GM18870 (cell line): ENCODE data around the gene MAN2B2.
"Not testable (repeated sequence)": the region's sequence is repeated elsewhere in the genome, so short reads cannot be mapped to it uniquely, and the experiment has no call there.

ENCODE experiments used
- ATAC-seq: cut with Tn5 transposase; IDR thresholded peaks from one replicate; pipeline ENCODE4 v1.9.1; 2021; ENCODE audit warnings: moderate library complexity; ENCODE audit not compliant: unreplicated experiment

MAN2B2 gene

DNA sequence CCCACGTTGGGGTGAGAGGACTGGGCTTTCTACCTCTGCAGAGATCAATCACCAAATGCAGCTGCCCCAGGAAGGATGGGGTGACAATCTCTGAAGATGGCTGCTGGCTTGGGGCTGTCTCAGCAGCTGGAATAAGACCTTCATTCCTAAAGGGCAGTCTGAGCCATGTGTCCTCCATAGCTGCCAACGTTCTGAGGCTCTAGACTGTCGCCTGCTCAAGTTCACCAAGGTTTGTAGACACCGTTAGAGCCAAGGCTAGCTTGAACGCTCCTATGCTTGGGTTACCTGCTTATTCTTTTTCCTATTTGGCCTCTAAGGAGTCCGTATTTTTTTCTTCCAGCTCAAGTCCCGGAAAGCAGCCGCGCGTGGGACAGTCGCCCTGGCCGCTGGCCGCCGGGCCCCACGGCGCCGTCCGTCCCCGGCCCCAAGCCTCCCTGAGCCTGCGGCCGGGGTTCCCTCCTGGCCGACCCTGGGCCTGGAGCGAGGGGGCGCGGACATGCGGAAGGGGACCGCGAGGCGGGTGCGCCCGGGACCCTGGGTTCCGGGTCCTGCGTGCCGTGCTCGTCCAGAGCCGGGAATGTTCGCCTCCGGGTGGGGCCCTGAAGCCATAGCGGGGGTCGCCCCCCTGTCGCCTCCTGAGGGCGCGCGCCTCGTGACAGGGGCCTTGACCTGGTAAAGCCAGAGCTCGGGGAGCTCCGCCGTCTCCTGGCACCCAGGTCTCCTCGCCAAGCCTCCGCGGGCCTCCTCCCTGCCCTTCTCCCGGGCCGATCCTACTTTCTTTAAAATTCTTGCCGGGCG lies 88.8 kb downstream of the MAN2B2 start:
- no peak for ATAC-seq

DNA sequence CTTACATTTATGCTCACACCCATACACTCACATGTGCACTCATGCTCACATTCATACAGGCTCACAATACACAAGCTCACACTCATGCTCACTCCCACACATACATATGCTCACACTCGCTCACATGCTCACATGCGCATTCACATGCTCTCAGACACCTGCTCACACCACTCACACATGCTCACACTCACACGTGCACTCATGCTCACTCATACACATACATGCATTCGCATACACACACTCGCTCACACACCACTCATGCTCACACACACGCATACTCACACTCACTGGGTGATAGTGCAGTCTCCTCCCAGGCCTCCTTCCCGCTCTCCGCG lies 90.3 kb downstream of the MAN2B2 start:
- no peak for ATAC-seq

DNA sequence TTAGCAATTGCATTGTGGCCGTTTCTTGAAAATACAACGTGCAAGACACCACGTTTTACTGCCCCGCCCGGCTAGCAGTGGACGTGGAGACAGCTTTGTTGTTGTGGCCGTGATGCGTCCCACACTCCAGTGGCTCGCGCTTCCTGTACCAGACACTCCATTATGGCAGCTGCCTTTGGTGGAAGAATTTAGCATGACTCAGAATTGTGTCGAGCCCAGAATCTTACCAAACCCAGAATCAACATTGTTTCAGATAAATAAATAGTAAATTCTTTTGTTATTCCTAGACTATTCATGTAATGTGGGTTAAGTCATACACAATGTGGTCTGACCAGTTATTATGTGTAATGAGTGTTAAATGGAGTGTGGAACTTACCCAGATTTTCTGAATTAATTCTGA lies 93.4 kb downstream of the MAN2B2 start:
- ATAC-seq, result no peak

DNA sequence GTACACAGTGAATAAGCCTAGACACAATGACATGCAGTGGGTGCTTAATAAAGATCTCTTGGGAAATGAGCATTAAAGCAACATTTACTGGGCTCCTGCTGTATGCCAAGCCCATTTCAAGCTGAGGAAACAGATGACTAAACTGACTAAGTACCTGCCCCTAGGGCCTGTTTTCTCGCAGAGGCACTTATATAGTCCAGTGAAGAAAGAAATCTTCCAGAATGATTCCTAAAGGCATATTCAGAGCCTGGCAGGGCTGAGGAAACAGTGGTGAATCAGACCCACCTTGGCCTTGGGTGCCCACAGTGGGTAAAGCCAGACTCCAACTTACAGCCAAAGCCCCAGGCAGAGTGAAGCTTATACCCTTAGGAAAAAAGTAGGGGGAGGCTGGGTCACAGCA lies 96.7 kb downstream of the MAN2B2 start:
- no peak for ATAC-seq

DNA sequence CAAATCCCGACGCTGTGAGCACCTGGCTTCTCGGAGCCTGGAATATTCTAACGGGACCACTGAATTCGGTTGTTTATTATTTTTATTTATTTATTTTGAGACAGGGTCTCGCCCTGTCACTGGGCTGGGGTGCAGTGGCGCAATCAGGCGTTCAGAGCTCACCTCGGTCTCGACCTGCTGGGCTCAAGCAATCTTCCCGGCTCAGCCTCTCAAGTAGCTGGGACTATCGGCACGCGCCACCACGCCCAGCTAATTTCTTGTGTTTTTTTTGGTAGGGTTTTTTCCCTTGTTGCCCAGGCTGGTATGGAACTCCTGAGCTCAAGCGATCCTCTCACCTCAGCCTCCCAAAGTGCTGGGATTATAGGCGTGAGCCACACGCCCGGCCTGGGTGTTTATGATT lies 97.1 kb downstream of the MAN2B2 start:
- ATAC-seq, result no peak

DNA sequence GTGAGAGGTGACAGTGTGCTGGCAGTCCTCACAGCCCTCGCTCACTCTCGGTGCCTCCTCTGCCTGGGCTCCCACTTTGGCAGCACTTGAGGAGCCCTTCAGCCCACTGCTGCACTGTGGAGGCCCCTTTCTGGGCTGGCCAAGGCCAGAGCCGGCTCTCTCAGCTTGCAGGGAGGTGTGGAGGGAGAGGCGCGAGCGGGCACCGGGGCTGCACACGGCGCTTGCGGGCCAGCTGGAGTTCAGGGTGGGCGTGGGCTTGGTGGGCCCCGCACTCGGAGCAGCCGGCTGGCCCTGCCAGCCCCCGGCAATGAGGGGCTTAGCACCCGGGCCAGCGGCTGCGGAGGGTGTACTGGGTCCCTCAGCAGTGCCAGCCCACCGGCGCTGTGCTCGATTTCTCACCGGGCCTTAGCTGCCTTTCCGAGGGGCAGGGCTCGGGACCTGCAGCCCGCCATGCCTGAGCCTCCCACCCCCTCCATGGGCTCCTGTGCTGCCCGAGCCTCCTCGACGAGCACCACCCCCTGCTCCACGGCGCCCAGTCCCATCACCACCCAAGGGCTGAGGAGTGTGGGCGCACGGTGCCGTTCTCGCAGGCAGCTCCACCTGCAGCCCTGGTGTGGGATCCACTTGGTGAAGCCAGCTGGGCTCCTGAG lies 97.7 kb downstream of the MAN2B2 start:
- ATAC-seq, result not testable (repeated sequence)
